ENCODE measurements around the gene RAB20.

The RAB20 gene

GRCh38 chr13:110580800-110581199, 19.3 kb upstream of the RAB20 start:
- TF ChIP-seq TAF1 (IDR thresholded peaks at IDR 0.05; ENCODE audit: borderline replicate concordance, insufficient read depth, low read length): no peak
- no peak for TF ChIP-seq SIN3A (IDR thresholded peaks at IDR 0.05; ENCODE audit: borderline replicate concordance, insufficient read depth, low read length)
- TF ChIP-seq FOXP2 (optimal IDR thresholded peaks at IDR 0.05; ENCODE audit: borderline replicate concordance, extremely low read depth, extremely low read length, insufficient read depth): no peak
- no peak for TF ChIP-seq REST (IDR thresholded peaks at IDR 0.05; ENCODE audit: insufficient read depth in 1 of 2, low read depth in 2 of 2, low read length in 2 of 2)

- TF ChIP-seq TAF1 (IDR thresholded peaks at IDR 0.05; ENCODE audit: borderline replicate concordance, insufficient read depth, low read length) (no peak), SIN3A (IDR thresholded peaks at IDR 0.05; ENCODE audit: borderline replicate concordance, insufficient read depth, low read length) (no peak), POLR2AphosphoS5 (IDR thresholded peaks at IDR 0.05; ENCODE audit: low read depth, low read length) (no peak), FOXP2 (optimal IDR thresholded peaks at IDR 0.05; ENCODE audit: borderline replicate concordance, extremely low read depth, extremely low read length, insufficient read depth) (no peak), REST (IDR thresholded peaks at IDR 0.05; ENCODE audit: insufficient read depth in 1 of 2, low read depth in 2 of 2, low read length in 2 of 2) (no peak)
Observed at GRCh38 chr13:110578363-110578762, 16.8 kb upstream of the RAB20 start.

- TF ChIP-seq FOXP2 (optimal IDR thresholded peaks at IDR 0.05; ENCODE audit: borderline replicate concordance, extremely low read depth, extremely low read length, insufficient read depth): no peak
- TF ChIP-seq POLR2AphosphoS5 (IDR thresholded peaks at IDR 0.05; ENCODE audit: low read depth, low read length): no peak
- TF ChIP-seq REST (IDR thresholded peaks at IDR 0.05; ENCODE audit: insufficient read depth in 1 of 2, low read depth in 2 of 2, low read length in 2 of 2): no peak
- no peak for TF ChIP-seq TAF1 (IDR thresholded peaks at IDR 0.05; ENCODE audit: borderline replicate concordance, insufficient read depth, low read length)
Observed at GRCh38 chr13:110576736-110577476, 15.4 kb upstream of the RAB20 start.

- TF ChIP-seq TAF1 (IDR thresholded peaks at IDR 0.05; ENCODE audit: borderline replicate concordance, insufficient read depth, low read length) (no peak), FOXP2 (optimal IDR thresholded peaks at IDR 0.05; ENCODE audit: borderline replicate concordance, extremely low read depth, extremely low read length, insufficient read depth) (no peak), REST (IDR thresholded peaks at IDR 0.05; ENCODE audit: insufficient read depth in 1 of 2, low read depth in 2 of 2, low read length in 2 of 2) (no peak), POLR2AphosphoS5 (IDR thresholded peaks at IDR 0.05; ENCODE audit: low read depth, low read length) (no peak), SIN3A (IDR thresholded peaks at IDR 0.05; ENCODE audit: borderline replicate concordance, insufficient read depth, low read length) (no peak)
Observed at GRCh38 chr13:110576070-110576394, 14.5 kb upstream of the RAB20 start.

All from PFSK-1 (cell line).